NCI-H82 treated with DMSO at 0.1 percent for 48 hours (cell line): ENCODE results near the gene SETMAR.
"Not testable (repeated sequence)": the region's sequence is repeated elsewhere in the genome, so short reads cannot be mapped to it uniquely, and the experiment has no call there.

Experiments
- DNase-seq: peaks from one replicate; lab custom pipeline; 2025; ENCODE audit not compliant: unreplicated experiment; lab: John Stamatoyannopoulos, UW

The SETMAR gene

GRCh38 chr3:4313606-4314293, 10.6 kb downstream of the SETMAR start:
- DNase-seq: no peak

GRCh38 chr3:4314688-4315087, 11.5 kb downstream of the SETMAR start:
- no peak for DNase-seq

GRCh38 chr3:4320096-4320911, 17.1 kb downstream of the SETMAR start:
- no peak for DNase-seq

GRCh38 chr3:4321732-4322131, 18.6 kb downstream of the SETMAR start:
- DNase-seq: no peak

GRCh38 chr3:4322635-4323034, 19.5 kb downstream of the SETMAR start:
- no peak for DNase-seq

- DNase-seq: no peak
Observed at GRCh38 chr3:4323246-4324027, 20.3 kb downstream of the SETMAR start.

- DNase-seq: no peak
Observed at GRCh38 chr3:4326868-4327267, 23.7 kb downstream of the SETMAR start.

- DNase-seq: not testable (repeated sequence)
Observed at GRCh38 chr3:4329806-4330205, 26.6 kb downstream of the SETMAR start.

GRCh38 chr3:4332111-4332510, 28.9 kb downstream of the SETMAR start:
- no peak for DNase-seq

GRCh38 chr3:4332574-4332973, 29.4 kb downstream of the SETMAR start:
- no peak for DNase-seq

- DNase-seq: no peak
Observed at GRCh38 chr3:4332991-4333390, 29.8 kb downstream of the SETMAR start.

GRCh38 chr3:4334548-4334947, 31.4 kb downstream of the SETMAR start:
- no peak for DNase-seq

- no peak for DNase-seq
Observed at GRCh38 chr3:4335840-4336562, 32.8 kb downstream of the SETMAR start.

GRCh38 chr3:4336850-4337546, 33.8 kb downstream of the SETMAR start:
- DNase-seq: no peak

GRCh38 chr3:4338751-4339150, 35.6 kb downstream of the SETMAR start:
- DNase-seq: no peak

- no peak for DNase-seq
Observed at GRCh38 chr3:4340077-4340410, 36.9 kb downstream of the SETMAR start.

GRCh38 chr3:4340411-4341335, 37.5 kb downstream of the SETMAR start:
- DNase-seq: no peak

GRCh38 chr3:4341336-4341675, 38.1 kb downstream of the SETMAR start:
- no peak for DNase-seq

GRCh38 chr3:4343258-4343657, 40.1 kb downstream of the SETMAR start:
- no peak for DNase-seq

GRCh38 chr3:4350789-4351163, 47.6 kb downstream of the SETMAR start:
- peak; percentile 60 for DNase-seq
